ENCODE data around the gene MAML3. TPM values are rescaled to one million over a fixed set of nuclear protein-coding genes. Genes with fewer than 3 reads are reported as not detected.

Gene MAML3
- polyA plus RNA-seq, 1 donor (not counting 4 experiments of a cell fraction or from before 2014, with no cell fraction given), result 0.68 TPM

DNA sequence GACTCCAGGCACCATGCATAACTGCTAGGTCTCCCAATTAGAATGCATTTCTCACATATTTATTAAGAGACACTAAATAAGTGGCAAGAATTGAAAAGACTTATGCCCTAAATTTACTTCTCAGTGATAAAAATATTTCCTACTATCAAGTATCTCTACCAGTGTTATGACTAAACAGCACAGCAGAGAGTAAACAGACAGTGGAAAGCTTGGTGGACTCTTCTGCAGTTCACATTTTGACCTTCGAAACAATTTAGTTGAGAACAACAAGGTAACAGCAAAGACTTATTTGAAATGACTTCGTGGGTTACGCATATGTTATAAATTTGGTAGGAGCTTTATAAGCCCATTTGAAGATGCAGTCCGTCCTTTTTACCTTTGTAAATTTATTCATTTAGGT lies 16.3 kb upstream of the MAML3 start:
- H3K27me3 ChIP-seq (ENCODE audit: control insufficient read depth, extremely low read depth, insufficient read depth, low read length), result no peaks in the 10 kb centered on the region
- H3K79me2 ChIP-seq (ENCODE audit: control insufficient read depth, insufficient read depth, low read length), result no peaks in the 10 kb centered on the region
- no peaks in the 10 kb centered on the region for H3K4me1 ChIP-seq (ENCODE audit: control insufficient read depth, extremely low read depth, insufficient read depth, low read length)
- no peak overlapping the region for H3K4me2 ChIP-seq (ENCODE audit: control insufficient read depth, extremely low read depth, insufficient read depth, low read depth, low read length)
- DNase-seq (ENCODE audit: low read depth, low spot score) (no peak), FAIRE-seq (no peak)
- no peak overlapping the region for H3K4me3 ChIP-seq (ENCODE audit: control insufficient read depth in 2 of 3, extremely low read depth in 1 of 3, insufficient read depth in 2 of 3, low read depth in 1 of 3, low read length in 3 of 3)
- no peak overlapping the region for H3K27ac ChIP-seq (ENCODE audit: control insufficient read depth, insufficient read depth, low read length)
- no peak overlapping the region for H2AFZ ChIP-seq (ENCODE audit: control insufficient read depth, low read length)
- dilution Hi-C loops (cut with MboI; ENCODE audit: extremely low pct_ligation_motif_present, low sequenced_read_pairs), result no loop called here
- no peaks in the 10 kb centered on the region for H3K9me3 ChIP-seq (ENCODE audit: control insufficient read depth, low read depth, low read length)
- H3K9me1 ChIP-seq (ENCODE audit: control insufficient read depth, extremely low read depth, insufficient read depth, low read length), result no peaks in the 10 kb centered on the region
- H3K36me3 ChIP-seq (ENCODE audit: control insufficient read depth in 2 of 2, extremely low read depth in 1 of 2, insufficient read depth in 2 of 2, low read length in 2 of 2), result no peaks in the 10 kb centered on the region
- H4K20me1 ChIP-seq (ENCODE audit: control insufficient read depth, extremely low read depth, insufficient read depth, low read length), result no peaks in the 10 kb centered on the region
- no peak overlapping the region for H3K9ac ChIP-seq (ENCODE audit: control insufficient read depth, extremely low read depth, insufficient read depth, low read length)
- TF ChIP-seq EZH2 (IDR thresholded peaks at IDR 0.05; ENCODE audit: low read length), result no peak
- TF ChIP-seq, protein P1, sequence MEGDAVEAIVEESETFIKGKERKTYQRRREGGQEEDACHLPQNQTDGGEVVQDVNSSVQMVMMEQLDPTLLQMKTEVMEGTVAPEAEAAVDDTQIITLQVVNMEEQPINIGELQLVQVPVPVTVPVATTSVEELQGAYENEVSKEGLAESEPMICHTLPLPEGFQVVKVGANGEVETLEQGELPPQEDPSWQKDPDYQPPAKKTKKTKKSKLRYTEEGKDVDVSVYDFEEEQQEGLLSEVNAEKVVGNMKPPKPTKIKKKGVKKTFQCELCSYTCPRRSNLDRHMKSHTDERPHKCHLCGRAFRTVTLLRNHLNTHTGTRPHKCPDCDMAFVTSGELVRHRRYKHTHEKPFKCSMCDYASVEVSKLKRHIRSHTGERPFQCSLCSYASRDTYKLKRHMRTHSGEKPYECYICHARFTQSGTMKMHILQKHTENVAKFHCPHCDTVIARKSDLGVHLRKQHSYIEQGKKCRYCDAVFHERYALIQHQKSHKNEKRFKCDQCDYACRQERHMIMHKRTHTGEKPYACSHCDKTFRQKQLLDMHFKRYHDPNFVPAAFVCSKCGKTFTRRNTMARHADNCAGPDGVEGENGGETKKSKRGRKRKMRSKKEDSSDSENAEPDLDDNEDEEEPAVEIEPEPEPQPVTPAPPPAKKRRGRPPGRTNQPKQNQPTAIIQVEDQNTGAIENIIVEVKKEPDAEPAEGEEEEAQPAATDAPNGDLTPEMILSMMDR (optimal IDR thresholded peaks at IDR 0.05 in 1 of 3, IDR thresholded peaks at IDR 0.05 in 1 of 3, conservative IDR thresholded peaks at IDR 0.05 in 1 of 3; ENCODE audit: extremely low read depth in 1 of 3, insufficient read depth in 2 of 3, low read length in 3 of 3), result no peak

DNA sequence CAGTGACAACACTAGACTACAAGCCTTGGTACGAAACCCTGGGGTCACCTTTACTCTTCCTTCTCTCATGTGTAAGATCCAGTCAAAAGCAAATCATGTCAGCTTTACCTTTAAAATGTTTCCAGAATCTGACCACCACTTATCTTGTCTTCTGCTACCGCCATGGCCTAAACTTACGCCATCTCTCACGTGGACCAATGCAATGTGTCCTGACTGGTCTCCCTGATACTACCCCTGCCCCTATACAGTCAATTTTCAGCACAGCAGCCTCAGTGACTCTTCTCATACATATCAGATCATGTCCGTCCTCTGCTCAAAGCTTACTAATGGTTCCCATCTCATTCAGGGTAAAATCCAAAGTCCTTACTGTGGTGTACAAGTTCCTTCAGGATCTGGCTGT lies 15.0 kb upstream of the MAML3 start:
- no peaks in the 10 kb centered on the region for H3K27me3 ChIP-seq (ENCODE audit: control insufficient read depth, extremely low read depth, insufficient read depth, low read length)
- H3K79me2 ChIP-seq (ENCODE audit: control insufficient read depth, insufficient read depth, low read length), result no peaks in the 10 kb centered on the region
- no peaks in the 10 kb centered on the region for H3K9me3 ChIP-seq (ENCODE audit: control insufficient read depth, low read depth, low read length)
- no peak for DNase-seq (ENCODE audit: low read depth, low spot score)
- no peaks in the 10 kb centered on the region for H3K36me3 ChIP-seq (ENCODE audit: control insufficient read depth in 2 of 2, extremely low read depth in 1 of 2, insufficient read depth in 2 of 2, low read length in 2 of 2)
- H3K9ac ChIP-seq (ENCODE audit: control insufficient read depth, extremely low read depth, insufficient read depth, low read length), result no peak overlapping the region
- no peak overlapping the region for H3K27ac ChIP-seq (ENCODE audit: control insufficient read depth, insufficient read depth, low read length)
- no peaks in the 10 kb centered on the region for H4K20me1 ChIP-seq (ENCODE audit: control insufficient read depth, extremely low read depth, insufficient read depth, low read length)
- FAIRE-seq, result no peak
- H2AFZ ChIP-seq (ENCODE audit: control insufficient read depth, low read length), result no peak overlapping the region
- H3K4me3 ChIP-seq (ENCODE audit: control insufficient read depth in 2 of 3, extremely low read depth in 1 of 3, insufficient read depth in 2 of 3, low read depth in 1 of 3, low read length in 3 of 3), result no peak overlapping the region
- no peaks in the 10 kb centered on the region for H3K9me1 ChIP-seq (ENCODE audit: control insufficient read depth, extremely low read depth, insufficient read depth, low read length)
- no peaks in the 10 kb centered on the region for H3K4me1 ChIP-seq (ENCODE audit: control insufficient read depth, extremely low read depth, insufficient read depth, low read length)
- H3K4me2 ChIP-seq (ENCODE audit: control insufficient read depth, extremely low read depth, insufficient read depth, low read depth, low read length), result no peak overlapping the region
- TF ChIP-seq, protein P1 (optimal IDR thresholded peaks at IDR 0.05 in 1 of 3, IDR thresholded peaks at IDR 0.05 in 1 of 3, conservative IDR thresholded peaks at IDR 0.05 in 1 of 3; ENCODE audit: extremely low read depth in 1 of 3, insufficient read depth in 2 of 3, low read length in 3 of 3), result no peak
- TF ChIP-seq EZH2 (IDR thresholded peaks at IDR 0.05; ENCODE audit: low read length), result no peak
- dilution Hi-C loops (cut with MboI; ENCODE audit: extremely low pct_ligation_motif_present, low sequenced_read_pairs), result no loop called here
